Heart right ventricle (tissue), 16 donors: ENCODE measurements around the gene ALDH1L1. TPM values are rescaled to one million over a fixed set of nuclear protein-coding genes. Genes with fewer than 3 reads are reported as not detected.
A peak's percentile ranks its signal among the peaks of the same experiment; 100 is the strongest.

ENCODE experiments used
- ATAC-seq, 8 donors: fragments of 200-7000 bp; cut with Tn5 transposase; one replicate each; pipeline ENCODE4 v1.9.1; 2020; ENCODE audit warnings: mild to moderate bottlenecking in 8 of 8, moderate library complexity in 8 of 8, moderate number of reproducible peaks in 1 of 8
- DNase-seq, 2 donors: peaks; one replicate each; pipeline ENCODE4 v3.0.0-alpha.2; 2020
- H3K27ac ChIP-seq, 10 donors: fragments of 200-600 bp; sonication (generic) in 2 of 10; one replicate each; pipeline versions ENCODE4 v1.5.0 to v1.8.0; 2020 to 2022; ENCODE audit warnings: mild to moderate bottlenecking in 3 of 10
- H3K27me3 ChIP-seq, 7 donors: fragments of 200-600 bp; one replicate each; pipeline ENCODE4 v1.8.0; 2021 to 2022; ENCODE audit warnings: mild to moderate bottlenecking in 2 of 7
- H3K36me3 ChIP-seq, 9 donors: fragments of 200-600 bp; sonication (generic) in 1 of 9; one replicate each; pipeline versions ENCODE4 v1.5.0 to v1.8.0; 2020 to 2022; ENCODE audit warnings: mild to moderate bottlenecking in 2 of 9
- H3K4me1 ChIP-seq, 9 donors: fragments of 200-600 bp; sonication (generic) in 1 of 9; one replicate each; pipeline versions ENCODE4 v1.5.0 to v1.8.0; 2020 to 2022; ENCODE audit warnings: mild to moderate bottlenecking in 4 of 9
- H3K4me3 ChIP-seq, 10 donors: fragments of 200-600 bp; sonication (generic) in 2 of 10; one replicate each; pipeline versions ENCODE4 v1.5.0 to v1.8.0; 2020 to 2022; ENCODE audit warnings: mild to moderate bottlenecking in 7 of 10, moderate library complexity in 2 of 10
- H3K9me3 ChIP-seq, 11 donors: fragments of 200-600 bp in 10 of 11; sonication (generic) in 2 of 11; one replicate each; pipeline versions ENCODE4 v1.5.0 to v1.8.0; 2013 to 2022; ENCODE audit warnings: mild to moderate bottlenecking in 2 of 11, control low read depth in 1 of 11, moderate library complexity in 1 of 11
- CTCF ChIP-seq, 9 donors: fragments of 200-600 bp; sonication (generic) in 2 of 9; IDR thresholded peaks; one replicate each; pipeline versions ENCODE4 v1.5.0 to v1.8.0; 2021 to 2022; ENCODE audit warnings: antibody characterized with exemption in 9 of 9, mild to moderate bottlenecking in 5 of 9, moderate library complexity in 1 of 9
- WGBS, 2 donors: extraction: QIAGEN DNeasy Blood & Tissue Kit; methylation state at CpG; one replicate each; pipeline ENCODE4 v1.1.7; 2013; ENCODE audit warnings: inconsistent platforms in 1 of 2; 5-methylcytosine and 5-hydroxymethylcytosine counted together
- intact Hi-C, 10 donors: fragments of 100-400 bp; cut with DNase I; formaldehyde crosslinking; loops; one replicate each; pipeline versions ENCODE4 v1.11.1 to v1.14.2; 2022
- polyA plus RNA-seq, 2 donors: library from polyadenylated mRNA; stranded (reverse); fragments of 200-250 nt; gene quantifications; one replicate each; pipeline ENCODE4 v1.2.3, GENCODE V29; 2013
- total RNA-seq, 10 donors: library from RNA; stranded (reverse); fragmentation: NEBNext Ultra II Directional in 3 of 10; extraction: Animal tissue kit (Norgen Biotek cat#: 25700) in 3 of 10; gene quantifications; one replicate each; pipeline versions ENCODE4 v1.2.1 to v1.2.4, GENCODE V29; 2021 to 2023
- donor health status: Arrhythmogenic right ventricular cardiomyopathy.
- donor health status: ischemic (EF 13 %, LVEDD 7.1; RV severe dilation, severe dysfunction).
- donor health status: healthy with polysubstance abuse.
- donor health status: DM: no; HTN: yes; CAD: no.
- donor health status: DM: no; HTN: no; CAD: no.
- donor health status: ischemic (EF 25% LVEDD 6.9; RV normal size, moderate dysfunction).
- donor health status: ischemic (EF 25% LVEDD 5.7; RV mildly dilated, moderate dysfunction).
- donor health status: healthy.
- donor health status: DM: yes; HTN: yes; CAD: no.
- donor health status: Ischemic cardiomyopathy.
- donor health status: ischemic (EF 35%, LVEDD 5.7; RV mildly dilated, moderate dysfunction).
- donor health status: nonischemic (EF 11% LVEDD 7.7; RV severe dilation, severe dysfunction).
- donor health status: DM: yes; HTN: yes; CAD: no.
- donor health status: PGD.
- donor health status: ischemic (EF 29% LVEDD 5.4; RV normal size, mild dysfunction).
- donor health status: nonischemic (EF 23%, LVEDD 6.1; RV moderate dilation, normal function).

The ALDH1L1 gene
- total and polyA plus RNA-seq, 12 donors = 14.9 to 45.9 (median 31.7) TPM

GRCh38 chr3:126179825-126180476 lies 435 bp downstream of the ALDH1L1 start:
- Histone ChIP-seq H3K27ac (peak overlapping the region; percentile 77 to 95 (median 92)), H3K4me3 (peak overlapping the region; percentile 51 to 81 (median 67)), H3K9me3 (peaks cover 0 to 6% (median 0%) of the 10 kb centered on the region in 11 donors), H3K27me3 (peaks cover 0 to 37% (median 9%) of the 10 kb centered on the region in 7 donors), H3K36me3 (no peaks in the 10 kb centered on the region), H3K4me1 (peaks cover 0 to 24% (median 10%) of the 10 kb centered on the region in 9 donors)
- ATAC-seq (peak; percentile 74 to 86 (median 82)), DNase-seq (peak; percentile 68 to 74)
- intact Hi-C loops = loop anchor here in 2 of 10 donors (1.0 to 5.0 kb wide), 2 partner anchors 19 to 32 kb away; no protein-coding TSS in a partner anchor
- no peak for TF ChIP-seq CTCF (IDR thresholded peaks at IDR 0.05)
- WGBS, 2 donors = 3% methylated on average over 46 to 47 of the region's 47 CpGs

GRCh38 chr3:126170073-126170777 lies 10.2 kb downstream of the ALDH1L1 start:
- Histone ChIP-seq H3K9me3 (no peaks in the 10 kb centered on the region), H3K4me1 (no peaks in the 10 kb centered on the region), H3K36me3 (no peaks in the 10 kb centered on the region), H3K27me3 (peaks cover 0 to 41% (median 0%) of the 10 kb centered on the region in 7 donors), H3K4me3 (no peak overlapping the region), H3K27ac (no peak overlapping the region)
- WGBS, 2 donors = 87 to 89% methylated on average over 8 of the region's 8 CpGs
- intact Hi-C loops = no loop called here
- DNase-seq (no peak), ATAC-seq (no peak)
- TF ChIP-seq CTCF (IDR thresholded peaks at IDR 0.05) = no peak

- Histone ChIP-seq H3K9me3 (no peaks in the 10 kb centered on the region), H3K27me3 (peaks cover 0 to 50% (median 0%) of the 10 kb centered on the region in 7 donors), H3K27ac (no peak overlapping the region), H3K4me1 (no peaks in the 10 kb centered on the region), H3K36me3 (no peaks in the 10 kb centered on the region), H3K4me3 (no peak overlapping the region)
- no peak for TF ChIP-seq CTCF (IDR thresholded peaks at IDR 0.05)
- ATAC-seq = no peak
- DNase-seq = no peak
- WGBS, 2 donors = 91% methylated on average over 4 of the region's 4 CpGs
- intact Hi-C loops = no loop called here
These were observed 12.8 kb downstream of the ALDH1L1 start for GRCh38 chr3:126167566-126167965.

GRCh38 chr3:126166009-126166408 lies 14.4 kb downstream of the ALDH1L1 start:
- WGBS, 2 donors = 74 to 76% methylated on average over 6 of the region's 6 CpGs
- Histone ChIP-seq H3K36me3 (no peaks in the 10 kb centered on the region), H3K27me3 (peaks cover 0 to 50% (median 0%) of the 10 kb centered on the region in 7 donors), H3K27ac (no peak overlapping the region), H3K4me3 (no peak overlapping the region), H3K9me3 (no peaks in the 10 kb centered on the region), H3K4me1 (no peaks in the 10 kb centered on the region)
- intact Hi-C loops = no loop called here
- no peak for TF ChIP-seq CTCF (IDR thresholded peaks at IDR 0.05)
- no peak for ATAC-seq
- no peak for DNase-seq
